Stimulated activated naive CD4-positive, alpha-beta T cell (primary cell): Measurements from ENCODE around the gene PYGL.

Experiments used
- DNase-seq, 6 experiments: peaks; one replicate each; lab custom pipeline; 2025; lab: John Stamatoyannopoulos, UW

Gene PYGL

GRCh38 chr14:50871914-50872732 lies 72.2 kb downstream of the PYGL start, which contains the start of gene ABHD12B:
TSS of gene ABHD12B (plus strand) at chr14:50872053. CDS start at chr14:50872175, 122 bp downstream.
- DNase-seq: no peak

GRCh38 chr14:50871228-50871627 lies 73.1 kb downstream of the PYGL start:
- DNase-seq: peak in 1 of 6 experiments; percentile 3

- no peak for DNase-seq
Observed at GRCh38 chr14:50865391-50866076, 78.7 kb downstream of the PYGL start.

- no peak for DNase-seq
Observed at GRCh38 chr14:50864946-50865345, 79.3 kb downstream of the PYGL start.

- no peak for DNase-seq
Observed at GRCh38 chr14:50864237-50864636, 80.0 kb downstream of the PYGL start.

GRCh38 chr14:50862036-50862570 lies 82.2 kb downstream of the PYGL start:
- DNase-seq: no peak

GRCh38 chr14:50860478-50861086 lies 83.7 kb downstream of the PYGL start:
- DNase-seq: peak; percentile 78 to 92 (median 84)

GRCh38 chr14:50859296-50859624 lies 85.0 kb downstream of the PYGL start:
- DNase-seq: no peak

- DNase-seq: no peak
Observed at GRCh38 chr14:50856660-50857059, 87.6 kb downstream of the PYGL start.

- DNase-seq: no peak
Observed at GRCh38 chr14:50855558-50855957, 88.7 kb downstream of the PYGL start.
